ENCODE measurements around the gene KLHL35.
A peak's percentile ranks its signal among the peaks of the same experiment; 100 is the strongest.

Gene KLHL35

GRCh38 chr11:75431533-75432525, 1.2 kb downstream of the KLHL35 start:
- TF ChIP-seq, protein P1, sequence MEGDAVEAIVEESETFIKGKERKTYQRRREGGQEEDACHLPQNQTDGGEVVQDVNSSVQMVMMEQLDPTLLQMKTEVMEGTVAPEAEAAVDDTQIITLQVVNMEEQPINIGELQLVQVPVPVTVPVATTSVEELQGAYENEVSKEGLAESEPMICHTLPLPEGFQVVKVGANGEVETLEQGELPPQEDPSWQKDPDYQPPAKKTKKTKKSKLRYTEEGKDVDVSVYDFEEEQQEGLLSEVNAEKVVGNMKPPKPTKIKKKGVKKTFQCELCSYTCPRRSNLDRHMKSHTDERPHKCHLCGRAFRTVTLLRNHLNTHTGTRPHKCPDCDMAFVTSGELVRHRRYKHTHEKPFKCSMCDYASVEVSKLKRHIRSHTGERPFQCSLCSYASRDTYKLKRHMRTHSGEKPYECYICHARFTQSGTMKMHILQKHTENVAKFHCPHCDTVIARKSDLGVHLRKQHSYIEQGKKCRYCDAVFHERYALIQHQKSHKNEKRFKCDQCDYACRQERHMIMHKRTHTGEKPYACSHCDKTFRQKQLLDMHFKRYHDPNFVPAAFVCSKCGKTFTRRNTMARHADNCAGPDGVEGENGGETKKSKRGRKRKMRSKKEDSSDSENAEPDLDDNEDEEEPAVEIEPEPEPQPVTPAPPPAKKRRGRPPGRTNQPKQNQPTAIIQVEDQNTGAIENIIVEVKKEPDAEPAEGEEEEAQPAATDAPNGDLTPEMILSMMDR (IDR thresholded peaks at IDR 0.05; ENCODE audit: low read depth, low read length) = no peak
- DNase-seq (ENCODE audit: extremely low read depth, low read depth) = no peak

- TF ChIP-seq, protein P1 (IDR thresholded peaks at IDR 0.05; ENCODE audit: low read depth, low read length) = no peak
- DNase-seq (ENCODE audit: extremely low read depth, low read depth) = no peak
These were observed 2.1 kb downstream of the KLHL35 start for GRCh38 chr11:75430714-75431532.

DNA sequence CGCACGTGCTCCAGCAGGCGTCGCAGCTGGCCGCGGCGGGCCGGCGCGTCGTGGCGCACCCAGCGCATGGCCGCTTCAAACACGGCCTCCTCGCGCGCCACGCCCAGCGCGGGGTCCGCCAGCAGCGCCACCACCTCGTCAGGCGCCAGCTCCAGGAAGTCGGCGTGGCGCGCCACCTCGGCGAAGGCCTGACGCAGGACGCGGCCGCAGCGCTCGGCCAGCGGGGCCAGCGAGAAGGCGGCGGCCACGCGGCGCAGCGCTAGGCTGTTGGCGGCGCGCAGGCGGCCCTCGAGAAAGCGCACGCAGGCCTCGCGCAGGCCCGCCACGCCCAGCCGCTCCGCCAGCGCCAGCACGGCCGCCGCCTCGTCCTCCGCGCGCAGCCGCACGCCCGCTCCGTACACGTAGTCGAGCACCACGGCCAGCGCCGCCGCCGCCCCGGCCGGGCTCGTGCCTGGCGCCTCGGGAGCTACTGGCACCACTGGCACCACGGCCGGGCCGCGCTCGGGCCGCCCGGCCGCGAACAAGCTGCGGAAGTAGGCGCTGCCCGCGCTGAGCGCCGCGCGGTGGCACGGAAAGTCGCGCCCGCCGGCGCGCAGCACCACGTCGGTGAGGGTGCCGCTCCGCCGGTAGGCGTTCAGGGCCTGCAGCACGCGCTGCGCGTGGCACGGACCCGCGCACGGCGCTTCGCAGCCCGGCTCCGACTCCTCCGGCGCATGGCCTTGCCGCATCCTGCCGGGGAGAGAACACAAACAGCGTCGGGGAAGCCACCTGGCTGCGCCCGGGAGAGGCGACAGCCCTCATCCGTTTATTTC, 2.9 kb downstream of the KLHL35 start:
- TF ChIP-seq, protein P1 (IDR thresholded peaks at IDR 0.05; ENCODE audit: low read depth, low read length) = no peak; the same call in 1 of the 2 replicates
- no peak for DNase-seq (ENCODE audit: extremely low read depth, low read depth)

- DNase-seq (ENCODE audit: extremely low read depth, low read depth) = no peak
These were observed 3.4 kb downstream of the KLHL35 start for GRCh38 chr11:75429641-75429901.

DNA sequence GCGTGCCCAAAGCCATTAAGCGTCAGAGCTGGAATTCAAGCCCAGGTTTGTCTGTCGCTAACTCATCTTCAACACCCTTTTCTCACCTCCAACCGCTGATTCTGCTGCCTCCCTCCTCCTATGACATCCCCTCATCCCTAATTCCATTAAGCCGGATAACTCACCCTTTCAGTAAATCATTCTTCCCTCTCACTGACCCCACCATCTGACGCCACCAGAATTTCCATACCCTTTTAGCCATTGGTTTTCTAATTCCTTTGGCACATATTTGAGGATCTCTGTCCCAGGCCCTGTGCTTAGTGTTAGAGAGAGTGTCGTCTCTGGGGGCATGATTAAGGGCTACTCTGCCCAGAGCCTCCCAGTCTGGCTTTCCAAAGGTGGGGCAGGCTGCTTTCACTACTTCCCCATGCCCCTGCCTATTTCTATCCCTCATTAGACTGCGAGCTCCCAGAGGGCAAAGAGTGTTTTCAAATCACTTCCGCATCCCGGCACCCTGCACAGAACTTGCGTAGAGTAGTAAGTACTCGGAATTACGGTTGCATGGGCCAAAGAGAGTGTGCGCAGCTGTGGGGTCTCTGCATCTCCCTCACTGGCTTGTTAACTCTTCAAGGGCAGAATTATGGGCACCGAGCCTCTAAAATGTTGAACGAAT, 3.9 kb downstream of the KLHL35 start:
- DNase-seq (ENCODE audit: extremely low read depth, low read depth) = no peak
- TF ChIP-seq, protein P1 (IDR thresholded peaks at IDR 0.05; ENCODE audit: low read depth, low read length) = no peak

More at GRCh38 chr11:75429641-75429901, 3.4 kb downstream of the KLHL35 start:
- TF ChIP-seq, protein P1 (IDR thresholded peaks at IDR 0.05; ENCODE audit: low read depth, low read length) = no peak

GRCh38 chr11:75428281-75428724, 4.7 kb downstream of the KLHL35 start:
- peak; percentile 29 for DNase-seq (ENCODE audit: extremely low read depth, low read depth)
- TF ChIP-seq, protein P1 (IDR thresholded peaks at IDR 0.05; ENCODE audit: low read depth, low read length) = no peak
